GM18508 (cell line): ENCODE data around the gene GTF3C1.

Experiments used
- ATAC-seq: cut with Tn5 transposase; IDR thresholded peaks from one replicate; pipeline ENCODE4 v1.9.1; 2021; ENCODE audit warnings: moderate number of reproducible peaks; ENCODE audit not compliant: insufficient read depth, unreplicated experiment

Gene GTF3C1

DNA sequence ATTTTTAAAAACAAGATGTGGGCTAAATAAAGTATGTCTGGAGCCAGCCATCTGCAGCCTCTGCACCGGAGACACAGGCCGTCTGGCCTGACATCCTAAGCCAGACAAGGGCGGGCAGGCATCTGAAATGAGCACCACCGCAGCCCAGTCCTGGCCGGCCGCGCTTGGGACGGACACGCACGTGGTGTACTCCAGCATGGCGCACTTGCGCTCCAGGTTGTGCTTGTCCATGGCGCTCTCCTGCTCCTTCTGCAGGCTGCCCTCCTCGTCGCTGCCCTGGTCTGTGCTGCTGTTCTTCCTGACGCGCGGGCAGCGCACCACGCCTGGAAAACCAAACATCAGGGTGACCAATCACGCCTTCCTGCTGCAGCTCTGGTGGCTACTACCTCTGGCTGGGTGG lies 60.3 kb downstream of the GTF3C1 start:
- no peak for ATAC-seq

DNA sequence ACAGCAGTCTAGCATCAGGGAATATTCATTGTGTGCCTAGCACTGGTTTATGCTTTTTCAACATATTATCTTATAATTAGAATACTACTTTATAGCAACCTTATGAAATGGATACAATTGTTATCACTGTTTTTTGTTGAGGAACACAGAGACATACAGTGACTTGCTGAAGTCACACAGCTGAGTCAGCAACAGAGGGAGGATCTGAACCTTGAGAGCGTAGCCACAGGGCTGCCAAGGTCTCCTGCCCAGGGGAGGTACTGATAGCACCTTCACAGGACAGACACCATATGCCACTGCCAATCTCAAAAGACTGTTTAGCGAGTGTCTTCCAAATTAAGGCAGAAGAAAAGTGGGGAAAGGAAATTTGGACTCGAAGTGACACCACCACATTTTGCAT lies 63.0 kb downstream of the GTF3C1 start:
- no peak for ATAC-seq

DNA sequence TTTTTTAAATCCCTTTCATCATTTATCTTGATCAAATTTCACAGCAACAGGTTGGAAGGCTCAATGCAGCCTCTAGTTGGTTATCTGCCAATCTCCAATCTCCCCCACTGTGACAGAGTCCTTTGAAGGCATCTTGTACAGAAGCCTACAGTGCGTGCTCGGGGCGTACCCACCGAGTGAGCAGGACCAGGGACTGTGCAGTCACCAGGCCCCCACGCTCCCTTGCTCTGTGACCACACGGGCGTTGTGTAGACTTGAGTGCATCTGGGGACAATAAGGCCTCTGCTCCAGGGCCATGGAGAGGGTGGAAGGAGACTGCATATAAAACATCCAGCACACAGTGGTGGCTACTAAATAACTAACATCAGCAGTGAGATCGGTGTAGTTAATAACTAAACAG lies 63.4 kb downstream of the GTF3C1 start:
- ATAC-seq: no peak

DNA sequence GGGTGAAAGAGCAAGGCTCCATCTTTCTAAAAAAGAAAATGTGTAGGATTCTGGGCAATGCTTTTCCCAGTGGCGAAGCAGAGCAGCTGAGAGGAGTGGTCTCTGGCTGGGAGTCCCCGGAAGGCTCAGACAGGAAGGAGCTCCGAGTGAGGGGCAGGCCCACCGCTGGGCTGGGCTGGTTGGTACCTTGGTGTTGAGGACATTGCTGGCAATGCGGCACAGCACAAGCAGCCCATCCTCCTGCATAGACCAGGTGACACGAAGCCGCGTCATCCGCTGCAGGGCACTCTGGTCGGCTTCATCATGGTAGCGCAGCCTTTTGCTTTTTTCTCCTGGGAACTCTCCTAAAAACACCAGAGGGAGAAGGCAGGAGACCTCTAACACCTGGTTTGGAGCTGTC lies 63.9 kb downstream of the GTF3C1 start:
- ATAC-seq: no peak

DNA sequence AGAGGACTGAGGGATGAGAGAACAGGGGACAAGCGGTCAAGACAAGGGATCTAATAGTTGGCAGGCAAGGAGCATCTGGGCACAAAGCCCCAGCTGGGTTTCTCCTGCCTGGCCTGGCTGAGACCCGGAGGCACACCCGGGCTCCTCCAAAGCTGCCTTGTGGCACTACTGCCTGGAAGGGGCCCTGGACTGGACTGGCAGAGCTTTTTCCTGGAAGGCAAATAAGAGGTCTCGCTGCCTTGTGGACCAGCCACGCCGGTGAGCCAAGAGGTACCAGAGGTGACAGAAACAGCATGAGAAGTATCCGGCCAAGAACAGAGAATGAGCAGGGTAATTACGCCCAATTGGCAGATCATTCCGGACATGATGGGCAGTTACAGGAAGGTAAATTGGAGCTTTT lies 64.6 kb downstream of the GTF3C1 start:
- no peak for ATAC-seq

DNA sequence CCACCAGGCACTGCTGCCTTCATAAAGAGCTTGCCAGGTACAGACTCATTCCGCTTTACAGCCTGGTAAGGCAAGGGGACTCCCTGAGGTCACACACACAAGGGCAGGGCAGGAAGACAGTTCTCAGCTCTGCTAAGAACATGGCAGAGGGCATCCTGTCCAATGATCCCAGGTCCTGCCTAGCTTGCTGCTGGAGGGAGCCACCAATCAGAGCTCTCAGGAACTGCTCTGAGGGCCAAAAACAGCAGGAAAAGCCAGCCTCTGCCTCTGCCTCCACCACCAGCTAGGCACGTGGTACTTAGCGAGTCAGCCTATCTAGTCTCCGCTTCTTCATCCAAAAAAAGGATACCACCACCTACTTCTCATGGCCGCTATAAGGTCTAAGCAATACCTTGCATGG lies 66.1 kb downstream of the GTF3C1 start:
- ATAC-seq: no peak

DNA sequence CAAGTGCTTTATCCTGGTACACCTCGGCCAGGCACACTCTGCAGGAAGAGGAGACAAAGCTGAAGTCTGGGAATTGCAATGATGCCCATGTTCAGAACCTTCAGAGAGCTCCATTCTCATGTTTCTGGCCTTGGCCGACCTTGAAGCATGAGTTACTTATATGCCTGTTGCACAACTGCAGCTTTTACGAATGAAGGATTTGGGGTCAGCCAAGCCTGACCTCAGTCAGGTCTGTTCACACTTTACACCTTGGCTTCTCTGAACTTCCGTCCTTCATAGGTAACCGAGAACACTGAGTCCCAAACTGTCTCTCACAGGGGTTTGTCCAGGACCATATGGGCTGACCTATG lies 66.7 kb downstream of the GTF3C1 start:
- no peak for ATAC-seq

DNA sequence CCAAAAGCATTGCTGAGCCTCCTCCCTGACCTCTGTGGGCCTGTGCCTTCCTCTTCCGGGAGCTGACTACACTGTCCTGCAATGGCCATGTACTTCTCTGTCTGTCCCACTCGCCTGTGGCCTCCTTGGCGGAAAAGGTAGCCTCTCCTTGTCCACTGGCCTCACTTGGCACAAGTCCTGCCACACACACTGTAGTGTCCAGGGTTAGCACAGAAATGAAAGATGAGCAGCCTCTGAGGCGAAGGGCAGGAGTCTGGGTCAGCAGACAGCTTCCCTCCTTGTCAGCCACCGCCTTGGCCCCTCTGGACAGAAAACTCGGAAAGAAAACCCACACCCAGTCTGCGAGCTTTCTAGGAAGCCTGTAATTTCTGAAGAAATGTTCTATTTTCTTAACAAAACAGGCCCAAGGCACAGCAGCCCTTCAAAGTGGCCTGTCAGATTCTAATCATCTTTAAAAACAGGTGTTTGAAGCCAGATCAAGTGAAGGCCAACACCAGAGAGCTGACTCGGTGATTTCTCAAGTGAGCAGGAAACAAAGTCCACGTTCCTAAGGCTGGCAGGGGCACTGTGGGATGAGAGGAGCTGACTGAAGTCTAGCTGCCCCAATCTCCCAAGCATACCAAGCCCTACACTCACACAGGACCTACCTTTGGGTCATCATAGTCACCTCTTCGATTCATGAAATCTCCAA lies 67.2 kb downstream of the GTF3C1 start:
- ATAC-seq: no peak

DNA sequence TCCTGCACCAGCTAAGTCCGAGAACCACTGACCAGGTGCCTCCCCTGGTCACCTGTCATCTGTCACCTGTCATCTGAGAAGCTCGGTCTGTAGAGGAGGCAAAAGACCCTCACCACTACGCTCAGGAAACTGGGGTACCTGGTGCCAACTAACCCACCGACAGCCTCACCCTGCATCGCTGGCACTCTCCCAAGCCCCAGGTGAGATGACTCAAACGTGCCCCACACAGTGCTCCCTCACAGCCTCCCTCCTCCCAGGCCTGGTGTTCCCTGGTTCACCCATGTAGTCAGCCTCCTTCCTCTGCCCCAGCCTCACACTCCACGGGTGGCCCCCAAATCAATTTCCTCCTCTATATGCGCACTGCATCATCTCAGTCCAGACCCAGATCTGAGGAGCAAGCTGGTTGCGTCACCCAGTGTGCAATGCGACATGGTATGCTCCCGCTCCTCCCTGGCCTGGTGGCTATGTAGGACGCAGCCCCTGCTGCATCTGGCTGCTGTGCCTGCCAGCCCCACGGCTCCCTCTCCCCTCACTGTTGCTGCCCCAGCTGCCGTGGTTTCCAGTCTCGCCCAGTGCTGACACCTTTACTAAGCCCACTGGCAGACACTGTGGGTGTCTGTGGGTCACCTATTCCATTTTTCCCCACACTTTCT lies 68.3 kb downstream of the GTF3C1 start:
- ATAC-seq: no peak

DNA sequence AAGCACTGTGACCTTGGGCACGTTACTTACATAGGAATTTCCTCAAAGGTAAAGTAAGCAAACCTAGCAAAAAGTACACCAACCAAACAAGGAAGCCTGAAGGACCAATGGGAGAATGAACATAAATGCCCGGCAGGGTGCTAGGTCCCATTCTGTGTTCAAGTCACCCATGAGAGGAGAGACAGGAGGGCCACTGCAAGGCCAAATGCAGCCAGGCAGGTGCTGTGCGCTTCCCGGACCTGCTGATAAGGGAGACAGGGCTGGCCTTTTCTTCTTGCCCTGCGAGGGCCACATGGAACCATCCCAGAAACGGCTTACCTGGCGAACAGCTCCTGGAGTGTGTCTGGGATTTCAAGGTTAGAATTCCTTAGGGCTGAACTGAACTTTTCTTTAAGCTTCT lies 69.0 kb downstream of the GTF3C1 start:
- ATAC-seq: no peak

DNA sequence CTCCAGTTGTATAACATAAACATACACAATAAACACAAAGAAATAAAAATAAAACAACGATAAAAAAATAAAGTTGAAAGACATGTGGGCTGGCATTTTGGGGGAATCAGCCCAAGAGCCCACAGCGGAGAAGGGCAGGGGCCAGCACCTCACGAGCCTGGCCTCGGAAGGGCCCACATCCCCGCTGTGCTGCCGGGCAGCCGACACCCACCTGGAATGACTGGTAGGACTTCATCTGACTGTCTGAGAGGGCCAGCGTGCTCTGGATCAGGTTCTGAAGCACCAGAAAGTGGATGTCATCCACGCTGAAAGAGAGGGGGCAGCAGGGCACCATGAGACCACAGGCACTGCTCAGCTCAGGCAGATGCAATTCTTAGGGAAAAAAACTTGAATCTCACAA lies 73.5 kb downstream of the GTF3C1 start:
- ATAC-seq: no peak

DNA sequence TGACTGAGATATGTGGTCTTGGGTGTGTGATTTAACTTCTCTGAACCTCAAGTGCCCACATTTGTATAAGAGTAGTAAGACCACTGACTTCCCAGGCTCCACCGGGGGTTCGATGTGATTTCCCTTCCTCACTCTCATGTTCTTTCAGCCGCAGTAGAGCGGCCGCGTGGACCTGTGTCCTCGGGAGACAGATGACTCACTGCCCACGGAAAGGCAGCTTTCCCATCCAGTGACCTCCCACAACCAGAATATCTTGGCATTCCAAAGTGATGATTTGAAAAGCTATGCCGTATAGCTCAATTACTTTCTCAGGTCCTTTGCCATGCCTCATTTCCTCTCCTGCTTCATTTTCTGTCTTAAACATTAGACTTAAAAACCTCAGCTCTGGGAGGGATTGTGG lies 74.2 kb downstream of the GTF3C1 start:
- ATAC-seq: no peak

DNA sequence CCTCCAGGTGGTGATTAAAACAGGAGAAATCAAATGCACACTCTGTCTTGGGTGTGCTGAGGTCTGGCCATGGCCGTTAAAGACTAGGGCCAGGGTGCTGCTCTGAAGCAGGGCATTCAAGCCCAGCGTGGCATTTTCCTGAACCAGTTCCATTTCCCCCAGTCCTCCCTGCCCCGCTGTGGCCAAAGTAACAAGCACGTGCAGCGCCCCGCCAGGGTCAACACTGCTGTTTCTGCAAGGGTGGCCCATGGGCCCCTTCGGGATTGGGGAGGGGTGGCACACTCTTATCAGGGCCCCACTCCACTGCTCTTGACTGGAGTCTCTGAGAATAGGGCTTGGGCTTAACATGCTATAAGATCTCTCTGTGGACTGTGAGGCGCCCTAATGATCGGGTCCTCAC lies 74.8 kb downstream of the GTF3C1 start:
- no peak for ATAC-seq

DNA sequence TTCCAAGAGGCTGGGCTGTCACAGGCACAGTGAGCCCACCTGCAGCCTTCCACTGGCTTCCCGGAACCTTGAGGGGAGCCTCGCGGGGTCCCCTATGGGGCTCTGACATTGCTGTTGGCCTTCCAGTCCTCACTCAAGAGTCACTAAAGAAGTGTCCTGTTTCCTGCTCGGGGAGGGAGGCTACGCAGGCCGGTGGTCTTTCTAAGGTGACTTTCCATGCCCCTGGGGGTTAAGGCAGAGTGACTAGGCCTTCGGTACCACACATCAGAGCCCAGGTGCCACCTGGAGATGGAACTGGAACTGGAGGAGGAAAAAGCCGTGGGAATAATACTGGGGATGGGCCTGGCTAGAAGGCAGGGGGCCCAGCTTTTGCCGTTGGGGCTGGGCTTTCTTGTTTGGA lies 75.7 kb downstream of the GTF3C1 start:
- ATAC-seq: no peak

DNA sequence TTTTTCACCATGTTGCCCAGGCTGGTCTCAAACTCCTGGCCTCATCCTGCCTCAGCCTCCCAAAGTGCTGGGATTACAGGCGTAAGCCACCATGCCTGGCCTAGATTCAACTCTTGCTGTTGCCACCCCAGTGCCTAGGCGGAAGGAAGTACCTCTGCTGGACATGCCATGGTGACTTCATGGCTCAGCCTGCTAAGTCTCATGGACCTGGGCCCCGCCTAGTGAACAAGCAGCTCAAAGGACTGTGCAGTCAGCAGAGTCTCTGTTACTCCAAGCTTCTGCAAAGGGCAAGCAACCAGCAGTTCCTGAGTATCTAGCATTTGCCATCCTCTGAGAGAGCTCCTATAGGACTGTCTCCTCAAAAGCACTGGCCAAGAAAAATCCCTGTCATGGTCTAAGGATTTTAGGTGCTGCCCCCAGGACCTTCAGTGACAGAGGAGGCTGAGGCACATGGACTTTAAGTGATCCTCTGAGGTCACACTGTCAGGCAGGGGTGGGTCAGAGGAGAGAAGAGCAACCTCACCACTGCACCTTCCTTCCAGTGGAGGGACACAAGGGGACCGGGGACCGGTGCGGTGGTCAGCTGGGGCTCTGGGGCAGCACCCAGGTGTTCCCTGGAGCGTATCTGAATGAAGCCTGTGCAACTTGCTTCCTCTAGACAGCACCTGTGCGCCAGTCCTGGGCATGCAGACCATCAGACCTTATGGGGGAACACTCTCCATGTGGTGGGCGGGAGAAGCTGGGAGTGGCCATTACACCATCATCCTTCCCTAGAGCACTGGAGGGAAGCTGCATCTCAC lies 76.4 kb downstream of the GTF3C1 start:
- no peak for ATAC-seq

DNA sequence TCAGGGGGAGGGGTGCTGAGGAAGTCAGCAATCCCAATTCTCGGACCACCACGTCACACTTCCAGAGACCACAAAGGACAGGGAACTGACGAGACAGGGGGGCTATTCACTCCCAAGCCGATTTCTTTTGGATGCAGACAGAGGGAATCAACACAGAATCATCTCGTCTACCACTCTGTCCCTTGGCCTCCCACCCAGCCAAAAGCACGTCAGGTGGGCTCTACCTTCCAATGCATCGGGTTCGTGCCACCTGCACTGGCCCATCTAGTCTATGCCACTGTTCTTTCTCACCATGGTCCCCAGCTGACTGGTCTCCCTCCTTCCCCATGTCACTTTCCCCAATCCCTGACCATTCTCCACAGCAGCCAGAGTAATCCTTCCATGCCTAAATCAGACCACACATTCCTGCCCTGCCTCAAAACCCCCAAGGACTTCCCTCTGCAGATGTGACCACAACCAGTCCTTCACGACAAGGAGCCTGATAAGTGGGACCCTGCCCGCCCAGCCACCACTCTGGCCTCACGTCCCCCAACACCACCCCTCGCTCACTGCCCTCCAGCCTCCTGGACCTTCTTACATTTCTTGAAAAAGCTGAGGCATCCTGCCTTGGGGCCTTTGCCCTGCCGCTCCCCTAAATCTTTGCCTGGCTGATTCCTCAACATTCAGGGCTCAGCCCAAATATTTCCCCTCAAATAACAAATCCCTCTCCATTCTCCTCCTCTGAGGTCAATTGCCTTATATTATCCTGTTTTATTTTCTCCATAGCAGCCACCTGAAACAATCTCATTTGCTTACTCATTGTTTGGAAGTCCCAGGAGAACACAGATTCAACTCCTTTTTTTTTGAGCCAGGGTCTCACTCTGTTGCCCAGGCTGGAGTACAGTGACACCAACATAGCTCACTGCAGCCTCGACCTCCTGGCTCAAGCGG lies 77.4 kb downstream of the GTF3C1 start:
- ATAC-seq: no peak

DNA sequence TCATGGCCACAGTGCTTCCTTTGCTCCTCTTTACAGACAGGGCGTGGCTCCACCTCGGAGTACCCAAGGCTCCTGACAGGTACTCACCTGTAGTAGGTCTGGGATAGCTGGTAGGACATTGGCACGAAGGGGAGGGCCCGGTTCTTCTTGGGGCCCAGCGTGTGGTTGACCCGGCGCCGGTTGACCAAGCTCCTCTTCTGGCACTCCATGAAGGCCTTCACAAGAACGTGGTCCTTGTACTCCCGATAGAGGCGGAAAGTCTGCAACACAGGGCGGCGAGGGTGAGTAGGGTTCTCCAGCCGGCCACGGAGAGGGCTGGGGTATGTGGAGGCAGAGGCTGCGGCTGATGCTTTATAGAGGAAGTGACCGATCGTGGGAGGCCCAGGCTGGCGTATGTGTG lies 78.1 kb downstream of the GTF3C1 start:
- ATAC-seq: no peak

DNA sequence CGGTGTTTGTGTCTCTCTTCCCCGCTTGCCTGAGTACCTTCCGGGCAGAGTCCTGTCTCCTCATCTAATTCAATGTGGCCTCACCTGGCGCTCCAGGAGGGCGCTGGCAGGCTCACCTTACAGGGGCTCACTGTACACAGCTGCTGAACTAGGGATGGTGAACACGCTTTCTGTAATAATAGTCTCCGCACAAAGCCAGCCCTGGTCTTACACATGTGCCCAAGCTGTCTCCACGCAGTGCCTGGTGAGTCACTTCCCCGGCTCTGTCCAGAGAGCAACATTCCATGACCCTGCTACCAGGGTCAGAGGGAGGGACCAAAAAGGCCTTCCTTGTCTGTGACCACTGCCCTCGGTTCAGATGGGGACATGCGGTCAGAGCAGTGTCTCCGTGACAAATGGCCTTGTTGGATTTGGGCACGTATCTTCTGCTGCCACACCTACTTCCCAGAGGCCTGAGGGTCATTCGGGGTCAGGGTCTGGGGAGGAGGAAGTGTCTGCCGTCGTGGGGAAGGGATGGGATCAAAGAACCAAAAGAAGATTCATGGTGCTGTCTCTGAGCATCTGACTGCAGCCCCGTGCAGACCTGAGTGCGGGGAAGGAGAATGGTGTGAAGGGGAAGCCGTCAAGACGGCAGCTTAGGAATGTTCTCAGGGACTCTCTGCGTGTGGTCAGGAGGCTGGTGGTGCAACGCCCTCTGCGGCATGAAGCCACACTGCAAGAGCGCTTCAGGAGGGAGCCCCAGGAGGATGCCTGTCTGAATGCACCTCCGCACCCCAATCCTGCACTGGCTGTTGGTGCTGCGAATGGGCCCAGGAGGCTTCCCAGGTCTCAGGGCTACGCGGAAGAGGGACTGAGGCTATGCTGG lies 78.9 kb downstream of the GTF3C1 start:
- no peak for ATAC-seq

DNA sequence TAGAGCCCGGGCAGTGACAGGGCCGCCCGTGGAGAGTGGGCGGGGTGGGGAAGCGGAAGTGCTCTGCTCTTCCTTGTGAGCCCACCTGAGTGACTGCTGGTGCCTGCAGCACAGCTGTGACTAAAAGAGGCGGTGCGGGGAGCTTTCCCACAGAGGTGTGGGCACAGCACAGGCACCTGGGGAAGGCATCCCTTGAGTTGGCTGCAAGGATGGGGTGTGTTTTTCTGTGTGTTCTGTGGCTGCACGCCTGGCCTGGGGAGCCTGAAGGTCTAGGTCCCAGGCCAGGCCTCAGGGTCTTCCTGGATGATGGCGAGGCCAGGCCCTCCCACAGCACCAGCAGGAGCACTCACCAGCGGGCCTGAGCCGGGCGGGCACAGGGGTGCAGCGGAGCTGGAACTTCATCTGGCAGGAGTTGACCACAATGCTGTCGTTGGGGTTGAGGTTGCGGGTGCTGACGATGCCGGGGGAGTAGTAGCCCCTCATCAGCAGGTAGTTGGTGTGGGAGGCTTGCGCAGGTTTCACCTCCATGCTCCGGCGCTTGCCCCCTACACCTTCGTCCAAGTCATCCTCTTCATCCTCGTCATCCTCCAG lies 80.7 kb downstream of the GTF3C1 start:
- no peak for ATAC-seq
